ENCODE measurements around the gene ENPP6.

GRCh38 chr4:184198190-184198589 lies 19.5 kb downstream of the ENPP6 start:
- TF ChIP-seq EZH2phosphoT487 (IDR thresholded peaks at IDR 0.05; ENCODE audit: borderline replicate concordance) (no peak), CTCF (conservative IDR thresholded peaks at IDR 0.05; ENCODE audit: low read length) (no peak)
